NT2/D1 (cell line): Measurements from ENCODE around the gene PLCB1.

ENCODE experiments used
- YY1 ChIP-seq: IDR thresholded peaks from 2 replicates; pipeline ENCODE4 v1.6.1; 2011; ENCODE audit not compliant: insufficient read length, insufficient read depth
- ZNF274 ChIP-seq: IDR thresholded peaks from 2 replicates; pipeline ENCODE4 v1.6.1; 2011; ENCODE audit warnings: mild to moderate bottlenecking, low read depth, low read length

DNA sequence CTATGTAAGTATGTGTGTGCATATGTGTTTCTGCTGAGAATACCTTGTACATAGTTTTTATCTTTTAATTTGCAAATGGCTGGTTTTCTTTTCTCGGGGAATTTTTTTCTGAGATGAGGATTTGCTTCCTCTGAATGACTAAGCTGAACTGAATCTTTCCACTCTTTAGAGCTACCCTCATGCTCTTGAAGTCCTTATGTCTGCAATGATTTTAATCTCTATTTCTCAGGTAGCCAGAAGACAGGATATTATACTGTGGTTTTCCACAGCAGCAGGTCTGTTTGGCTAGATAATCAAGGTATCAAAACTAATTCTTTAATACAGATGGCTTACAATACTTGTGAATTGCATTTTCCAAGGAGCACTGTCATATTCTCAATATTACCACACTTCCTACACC, 114.7 kb downstream of the PLCB1 start:
- TF ChIP-seq ZNF274 (no peak), YY1 (no peak)
